OCI-LY1 (cell line): ENCODE measurements around the gene BMP7.

ENCODE experiments used
- EZH2 ChIP-seq: fragments of 200-600 bp; sonication (generic), shearing (Covaris generic); IDR thresholded peaks from 2 replicates; pipeline ENCODE4 v1.8.0; 2017; ENCODE audit warnings: borderline replicate concordance, mixed run types, mild to moderate bottlenecking, antibody characterized with exemption, low read length, moderate library complexity, mixed read lengths
- TF ChIP-seq, protein P1 (sequence below): fragments of 200-600 bp; sonication (generic), shearing (Covaris generic); IDR thresholded peaks from 2 replicates; pipeline ENCODE4 v1.5.1; 2017; ENCODE audit warnings: mild to moderate bottlenecking, antibody characterized with exemption, low read length, moderate library complexity, mixed read lengths

DNA sequence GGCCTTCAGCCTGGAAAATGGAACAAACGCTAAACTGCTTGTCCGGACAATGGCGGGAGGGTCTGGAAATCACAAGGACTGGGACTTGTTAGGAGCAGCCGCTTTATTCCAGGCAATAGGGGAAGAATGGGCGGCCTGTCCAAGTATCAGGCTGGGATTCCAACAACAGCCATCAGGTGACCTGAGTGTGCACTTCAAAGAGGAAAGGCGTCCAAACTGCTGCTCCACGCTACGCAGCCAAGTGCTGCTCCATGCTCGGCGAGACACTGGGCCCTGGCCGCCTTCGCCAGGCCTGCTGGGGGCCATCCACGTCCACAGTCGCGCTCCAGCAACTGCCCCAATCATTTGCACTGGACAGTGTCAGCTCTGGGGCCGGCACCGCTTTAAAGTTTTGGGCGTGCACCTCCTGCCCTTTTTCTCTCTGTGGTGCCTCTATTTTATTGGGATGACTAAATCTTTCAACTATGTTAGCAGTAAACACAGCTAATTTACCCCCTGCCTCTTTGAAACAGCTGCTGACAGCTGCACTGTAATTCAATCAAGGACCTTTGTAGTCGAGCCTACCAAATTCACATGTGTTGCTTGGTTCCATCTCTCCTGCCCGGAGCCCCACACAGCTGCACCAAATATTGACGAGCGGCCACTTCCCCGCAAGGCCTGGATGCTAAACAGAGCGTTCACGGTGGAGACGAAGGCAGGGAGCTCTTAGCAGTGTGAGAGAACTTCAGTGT, 98.3 kb downstream of the BMP7 start:
- TF ChIP-seq, protein P1, sequence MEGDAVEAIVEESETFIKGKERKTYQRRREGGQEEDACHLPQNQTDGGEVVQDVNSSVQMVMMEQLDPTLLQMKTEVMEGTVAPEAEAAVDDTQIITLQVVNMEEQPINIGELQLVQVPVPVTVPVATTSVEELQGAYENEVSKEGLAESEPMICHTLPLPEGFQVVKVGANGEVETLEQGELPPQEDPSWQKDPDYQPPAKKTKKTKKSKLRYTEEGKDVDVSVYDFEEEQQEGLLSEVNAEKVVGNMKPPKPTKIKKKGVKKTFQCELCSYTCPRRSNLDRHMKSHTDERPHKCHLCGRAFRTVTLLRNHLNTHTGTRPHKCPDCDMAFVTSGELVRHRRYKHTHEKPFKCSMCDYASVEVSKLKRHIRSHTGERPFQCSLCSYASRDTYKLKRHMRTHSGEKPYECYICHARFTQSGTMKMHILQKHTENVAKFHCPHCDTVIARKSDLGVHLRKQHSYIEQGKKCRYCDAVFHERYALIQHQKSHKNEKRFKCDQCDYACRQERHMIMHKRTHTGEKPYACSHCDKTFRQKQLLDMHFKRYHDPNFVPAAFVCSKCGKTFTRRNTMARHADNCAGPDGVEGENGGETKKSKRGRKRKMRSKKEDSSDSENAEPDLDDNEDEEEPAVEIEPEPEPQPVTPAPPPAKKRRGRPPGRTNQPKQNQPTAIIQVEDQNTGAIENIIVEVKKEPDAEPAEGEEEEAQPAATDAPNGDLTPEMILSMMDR = no peak
- no peak for TF ChIP-seq EZH2
